Stimulated activated CD8-positive, alpha-beta memory T cell treated with anti-CD3 and anti-CD28 coated beads, Interleukin-15, amount 100 ng/mL, for 1 hour (primary cell): ENCODE data around the gene NARF.
"Not testable (repeated sequence)": the region's sequence is repeated elsewhere in the genome, so short reads cannot be mapped to it uniquely, and the experiment has no call there.

Source experiments
- DNase-seq: peaks from one replicate; pipeline ENCODE4 v3.0.0-alpha.2; 2020; ENCODE audit warnings: low read depth

Gene NARF

DNA sequence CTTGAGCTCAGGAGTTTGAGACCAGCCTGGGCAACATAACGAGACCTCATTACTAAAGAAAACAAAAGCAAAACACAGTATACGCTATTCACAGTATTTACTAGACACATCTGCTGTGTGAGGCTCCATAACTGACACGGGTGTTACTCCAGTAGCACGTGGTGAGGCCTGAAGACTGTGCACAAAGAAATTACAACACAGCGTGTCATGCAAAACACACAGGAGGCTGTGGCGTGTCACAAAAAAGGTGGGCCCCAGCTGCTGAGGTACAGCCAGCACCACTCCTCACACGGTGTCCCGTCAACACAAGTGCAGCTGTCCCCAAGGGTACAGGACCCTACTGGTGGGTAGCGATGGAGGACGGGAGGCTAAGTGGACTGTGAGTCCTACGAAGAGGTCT is 10.7 kb upstream of the NARF start:
- no peak for DNase-seq

DNA sequence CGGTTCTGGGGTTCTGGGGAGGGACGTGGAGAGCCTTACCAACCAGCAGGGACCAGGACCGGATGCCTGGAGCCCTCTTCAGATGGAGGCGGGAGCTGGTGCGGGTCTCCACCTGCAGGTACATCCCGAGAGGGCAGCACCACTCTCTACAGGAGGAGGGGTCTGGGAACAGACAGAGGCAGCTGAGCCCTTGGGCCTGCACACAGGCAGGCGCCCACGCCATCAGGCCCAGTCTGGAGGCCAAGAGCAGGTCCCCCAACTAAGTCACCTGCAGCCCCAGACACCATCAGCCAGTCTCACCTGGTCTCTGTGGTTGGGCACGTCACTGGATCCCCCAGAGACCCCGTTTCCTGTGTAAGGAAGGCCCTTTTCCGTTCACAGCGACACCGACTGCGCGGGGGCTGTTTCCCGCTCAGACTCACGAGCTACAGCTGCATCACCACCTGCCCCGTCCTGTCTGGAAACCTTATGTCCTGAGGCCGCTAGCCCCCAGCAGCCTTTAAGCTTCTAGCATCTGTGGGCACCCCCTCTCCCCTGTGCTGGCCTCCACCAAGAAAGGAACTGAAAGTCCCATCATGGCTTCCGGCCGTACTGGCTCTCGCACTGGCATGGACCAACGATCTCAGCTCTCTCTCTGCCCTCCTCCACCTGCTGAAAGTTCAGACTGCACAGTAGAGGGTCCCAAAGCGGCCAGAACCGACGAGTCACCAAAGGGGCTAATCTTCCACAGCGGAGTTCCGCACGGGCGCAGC is 9.2 kb upstream of the NARF start:
- DNase-seq: peak; percentile 47

DNA sequence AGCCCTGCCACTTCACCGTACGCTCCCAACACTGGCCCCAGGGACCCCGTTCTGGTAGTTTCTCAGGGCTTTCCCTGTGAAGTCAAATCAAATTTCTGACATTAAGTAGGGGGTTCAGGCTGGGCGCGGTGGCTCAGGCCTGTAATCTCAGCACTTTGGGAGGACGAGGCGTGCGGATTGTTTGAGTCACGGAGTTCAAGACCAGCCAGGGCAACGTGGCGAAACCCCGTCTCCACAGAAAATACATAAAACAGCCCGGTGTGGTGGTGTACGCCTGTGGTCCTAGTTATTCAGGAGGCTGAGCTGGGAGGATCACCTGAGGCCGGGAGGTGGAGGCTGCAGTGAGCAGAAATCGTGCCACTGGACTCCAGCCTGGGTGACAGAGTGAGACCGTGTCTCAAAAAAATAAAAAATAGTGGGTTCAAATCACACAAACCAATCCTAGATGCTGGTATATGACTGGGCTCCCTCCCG is 8.6 kb upstream of the NARF start:
- no peak for DNase-seq

DNA sequence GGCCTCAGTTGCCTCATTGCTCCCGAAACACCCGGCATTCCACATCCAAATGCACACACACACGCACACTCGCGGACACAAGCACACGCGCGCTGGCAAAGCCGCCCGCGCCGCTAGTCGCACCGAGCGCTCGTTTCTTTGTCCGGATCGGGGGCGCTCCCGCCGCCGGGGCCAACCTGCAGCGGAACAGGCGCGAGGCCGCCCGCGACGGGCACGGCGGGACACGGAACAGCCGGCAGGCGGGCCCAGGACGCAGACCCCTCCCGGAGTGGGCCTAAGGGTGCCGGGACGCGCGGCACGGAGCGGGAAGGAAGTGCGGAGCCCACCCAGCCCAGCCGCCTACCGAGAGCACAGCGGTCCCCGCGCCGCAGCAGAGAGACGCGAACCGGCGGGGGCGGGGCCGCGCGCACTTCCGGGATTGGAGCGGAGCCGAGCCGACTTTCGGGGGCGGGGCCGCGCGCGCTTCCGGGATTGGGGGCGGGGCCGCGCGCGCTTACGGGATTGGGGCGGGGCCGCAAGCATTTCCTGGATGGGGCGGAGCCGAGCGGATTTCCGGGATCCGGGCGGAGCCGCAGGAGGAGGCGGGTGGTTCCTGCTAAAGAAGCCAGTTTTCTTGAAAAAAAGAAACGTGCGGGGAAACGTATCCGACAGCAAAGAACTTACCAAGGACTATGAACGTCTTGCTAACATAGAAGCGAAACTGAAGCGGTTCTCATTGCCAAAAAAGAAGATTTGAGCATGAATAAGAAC is 8.0 kb upstream of the NARF start, which contains the start of gene CYBC1:
Gene CYBC1 (minus strand): TSS at position 396 of the 750 bp plus-strand sequence. CDS start 1,498 bp downstream, outside the sequence.
- peak; percentile 90 for DNase-seq

DNA sequence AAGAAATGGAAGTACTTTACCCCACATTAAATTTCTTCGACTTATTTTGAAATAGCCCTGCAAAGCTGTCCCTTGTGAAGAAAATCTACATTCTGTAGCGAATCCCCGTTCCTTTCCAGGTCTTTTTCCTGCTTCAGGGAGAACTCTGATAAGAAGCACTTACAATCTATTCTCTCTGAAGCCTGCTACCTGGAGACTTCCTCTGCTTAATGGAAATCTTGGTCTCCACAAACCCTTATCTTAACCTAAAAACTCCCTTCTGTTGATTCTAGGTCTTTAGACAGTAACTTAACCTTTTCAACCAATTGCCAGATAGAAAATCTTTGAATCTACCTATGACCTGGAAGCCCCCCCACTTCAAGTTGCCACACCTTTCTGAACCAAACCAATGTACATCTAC is 6.4 kb upstream of the NARF start:
- no peak for DNase-seq

DNA sequence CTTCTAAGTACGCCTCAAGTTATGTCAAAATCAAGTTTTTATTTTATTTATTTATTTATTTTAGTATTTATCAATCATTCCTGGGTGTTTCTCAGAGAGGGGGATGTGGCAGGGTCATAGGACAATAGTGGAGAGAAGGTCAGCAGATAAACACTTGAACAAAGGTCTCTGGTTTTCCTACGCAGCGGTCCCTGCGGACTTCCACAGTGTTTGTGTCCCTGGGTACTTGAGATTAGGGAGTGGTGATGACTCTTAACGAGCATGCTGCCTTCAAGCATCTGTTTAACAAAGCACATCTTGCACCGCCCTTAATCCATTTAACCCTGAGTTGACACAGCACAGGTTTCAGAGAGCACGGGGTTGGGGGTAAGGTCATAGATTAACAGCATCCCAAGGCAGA is 5.4 kb upstream of the NARF start:
- not testable (repeated sequence) for DNase-seq

DNA sequence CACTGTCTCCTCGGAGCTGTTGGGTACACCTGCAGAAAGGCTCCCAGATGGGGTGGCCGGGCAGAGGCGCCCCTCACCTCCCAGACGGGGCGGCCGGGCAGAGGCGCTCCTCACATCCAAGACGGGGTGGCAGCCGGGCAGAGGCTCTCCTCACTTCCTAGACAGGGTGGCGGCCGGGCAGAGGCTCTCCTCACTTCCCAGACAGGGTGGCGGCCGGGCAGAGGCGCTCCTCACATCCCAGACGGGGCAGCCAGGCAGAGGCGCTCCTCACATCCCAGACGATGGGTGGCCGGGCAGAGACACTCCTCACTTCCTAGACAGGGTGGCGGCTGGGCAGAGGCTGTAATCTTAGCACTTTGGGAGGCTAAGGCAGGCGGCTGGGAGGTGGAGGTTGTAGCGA is 4.8 kb upstream of the NARF start:
- not testable (repeated sequence) for DNase-seq

DNA sequence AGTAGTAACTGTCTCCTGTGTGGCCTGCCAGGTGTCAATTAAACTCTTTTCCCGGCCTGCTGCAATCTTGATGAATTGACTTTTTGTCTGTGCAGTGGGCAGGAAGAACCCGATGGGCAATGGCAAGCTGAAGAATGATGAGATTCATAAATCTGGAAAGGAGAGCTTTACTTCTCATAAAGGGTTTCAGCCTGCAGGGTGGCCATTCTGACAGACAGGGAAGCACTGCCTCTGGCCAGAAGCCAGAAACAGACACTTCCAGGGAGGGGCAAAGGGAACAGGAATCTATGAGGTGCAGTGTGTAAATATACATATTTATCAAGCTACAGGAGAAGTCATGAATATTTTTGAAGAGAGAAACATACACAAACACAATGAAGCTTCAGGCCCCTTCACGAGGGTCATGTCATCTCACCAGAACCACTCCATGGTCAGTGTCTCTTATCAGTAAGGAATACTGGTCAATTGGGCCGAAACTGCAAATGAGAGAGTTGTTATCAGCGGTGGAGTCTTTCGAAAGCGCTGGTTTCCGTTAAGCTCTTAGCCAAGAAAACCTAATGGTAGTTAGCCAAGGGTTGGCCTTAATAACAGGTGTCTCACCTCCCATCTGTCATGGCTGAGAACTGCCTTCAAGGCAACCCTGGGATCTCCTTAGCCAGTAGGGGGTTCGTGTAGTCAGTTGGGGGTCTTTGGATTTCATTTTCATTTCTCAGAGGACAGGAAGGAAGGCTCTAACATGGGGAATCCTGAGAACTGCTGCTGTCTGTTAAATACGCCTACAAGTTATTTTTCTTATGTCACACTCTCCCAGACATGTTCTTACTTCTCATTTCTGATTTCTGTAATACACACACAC is 1.2 kb upstream of the NARF start:
- DNase-seq: no peak

DNA sequence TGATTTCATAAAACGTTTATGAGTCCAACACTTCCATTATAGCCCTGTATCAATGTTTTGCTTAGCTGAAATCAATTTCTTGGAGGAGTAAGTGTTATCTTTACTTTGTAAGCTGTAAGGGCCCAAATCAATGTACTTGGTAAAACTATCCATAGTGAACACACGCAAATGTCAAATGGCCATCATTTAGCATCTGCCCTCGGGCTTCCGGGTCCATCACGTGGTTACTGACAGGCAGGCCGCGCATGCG is 687 bp upstream of the NARF start:
- DNase-seq: no peak

DNA sequence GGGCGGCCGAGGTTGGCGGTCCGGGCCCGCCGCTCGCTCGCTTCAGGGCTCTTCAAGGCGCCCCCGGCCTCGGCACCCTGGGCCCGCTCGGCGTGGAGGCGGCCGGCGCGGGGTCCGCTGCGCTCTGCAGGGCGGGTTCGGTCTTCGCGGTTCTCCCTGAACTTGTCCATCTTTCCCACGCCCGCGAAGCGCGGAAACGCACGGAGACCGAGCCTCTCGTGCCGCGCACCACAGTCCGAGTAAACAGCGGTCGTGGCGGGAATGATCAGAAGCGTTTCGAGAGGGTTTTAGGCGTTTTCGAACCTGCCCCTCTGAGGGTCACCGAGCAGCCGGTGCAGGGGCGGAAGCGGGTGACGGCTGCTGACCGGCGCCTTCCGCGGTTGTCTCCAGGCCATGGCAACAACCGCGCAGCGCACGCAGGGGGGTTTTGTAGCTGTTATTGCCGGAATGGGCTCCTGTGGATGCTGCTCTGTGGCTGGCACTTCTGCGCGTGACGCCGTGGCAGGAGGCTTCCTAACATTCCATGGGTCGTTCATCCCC is 414 bp downstream of the NARF start:
- DNase-seq: no peak

DNA sequence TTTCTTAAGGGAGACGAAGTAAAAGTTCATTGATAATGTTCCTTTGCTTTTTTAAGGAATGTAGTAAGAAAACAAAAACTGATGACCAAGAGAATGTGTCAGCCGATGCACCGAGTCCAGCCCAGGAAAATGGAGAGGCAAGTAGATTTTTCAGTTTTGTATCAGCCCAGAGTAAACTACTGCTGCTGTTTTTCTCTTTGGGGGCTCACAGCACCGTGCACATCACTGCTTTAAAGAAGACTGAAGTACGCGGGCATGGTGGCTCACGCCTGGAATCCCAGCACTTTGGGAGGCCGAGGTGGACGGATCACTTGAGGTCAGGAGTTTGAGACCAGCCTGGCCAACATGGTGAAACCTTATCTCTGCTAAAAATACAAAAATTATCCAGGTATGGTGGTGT is 1.4 kb downstream of the NARF start:
- not testable (repeated sequence) for DNase-seq

DNA sequence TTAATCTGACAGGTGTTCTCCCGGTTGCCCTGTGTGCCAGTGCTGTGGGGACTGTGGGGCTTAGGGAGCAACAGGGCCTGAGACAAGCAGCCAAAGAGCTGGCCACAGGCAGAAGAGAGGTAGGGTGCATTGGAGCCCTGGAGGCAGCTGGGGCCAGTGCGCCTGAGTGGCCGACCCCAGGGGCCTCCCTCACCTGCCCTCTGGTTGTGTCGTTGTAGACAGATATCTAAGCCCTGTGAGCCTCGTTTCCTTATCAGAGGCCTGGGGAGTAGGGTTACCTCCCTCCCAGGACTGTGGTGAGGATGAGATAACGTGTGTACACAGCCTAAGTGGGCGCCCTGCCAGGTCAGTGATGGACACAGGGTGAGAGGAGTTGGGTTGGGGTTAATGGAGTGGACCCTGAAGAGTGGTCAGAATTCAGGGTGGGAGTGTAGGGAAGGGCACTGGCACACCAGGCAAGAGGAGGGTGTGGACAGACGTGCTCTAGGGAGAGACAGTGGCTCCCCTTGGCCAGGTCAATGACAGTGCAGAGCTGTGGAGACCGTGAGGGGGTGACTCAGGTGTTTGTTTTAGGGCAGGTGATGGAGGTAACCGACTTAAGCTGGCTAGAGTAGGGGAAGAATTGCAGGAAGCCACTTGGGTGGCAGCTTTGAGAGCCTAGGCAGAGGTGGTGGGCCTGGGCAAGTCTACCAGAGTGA is 3.4 kb downstream of the NARF start:
- DNase-seq: no peak

DNA sequence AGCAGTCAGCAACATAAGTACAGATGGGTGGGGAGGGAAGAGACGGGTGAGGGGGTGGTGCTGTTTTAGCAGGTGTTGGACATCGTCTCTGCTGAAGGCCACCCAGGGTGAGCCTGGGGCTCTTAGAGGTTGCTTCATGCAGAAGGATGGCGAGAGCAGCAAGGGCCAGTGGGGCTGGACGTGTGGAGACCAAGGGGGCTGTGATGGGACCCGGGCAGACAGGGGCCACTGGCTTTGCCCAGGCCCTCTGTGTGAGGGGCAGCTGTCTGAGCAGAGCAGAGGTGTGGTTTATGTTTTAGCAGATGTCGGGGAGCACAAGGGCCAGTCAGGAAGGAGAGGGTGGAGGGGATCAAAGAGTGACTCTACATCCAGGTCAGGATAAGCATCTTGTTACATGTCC is 4.8 kb downstream of the NARF start:
- no peak for DNase-seq

DNA sequence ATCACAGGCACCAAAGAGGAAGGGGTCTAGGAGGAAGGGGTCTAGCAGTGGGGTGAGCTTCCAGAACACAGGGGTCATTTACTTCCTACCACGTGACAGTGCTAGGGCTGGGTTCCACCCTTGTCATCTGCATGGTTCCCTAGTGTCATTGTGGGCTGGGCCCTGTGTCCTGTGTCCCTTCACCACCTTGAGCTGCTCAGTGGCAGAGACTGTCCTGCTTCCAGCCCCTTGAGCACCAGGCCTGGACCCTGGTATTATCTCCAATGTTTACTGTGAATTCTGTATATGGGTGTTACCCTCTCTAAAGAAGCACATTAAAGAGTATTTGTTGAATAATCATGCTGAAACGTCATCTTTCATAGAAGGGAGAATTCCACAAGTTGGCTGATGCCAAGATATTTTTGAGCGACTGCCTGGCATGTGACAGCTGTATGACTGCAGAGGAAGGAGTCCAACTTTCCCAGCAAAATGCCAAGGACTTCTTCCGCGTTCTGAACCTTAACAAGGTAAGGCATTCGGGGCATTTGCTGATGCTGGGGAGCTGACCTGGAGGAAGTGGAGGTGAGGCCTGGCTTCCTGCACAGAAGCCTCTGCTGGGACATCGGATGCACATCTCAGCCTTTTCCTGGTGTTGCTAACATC is 5.5 kb downstream of the NARF start:
- DNase-seq: no peak

DNA sequence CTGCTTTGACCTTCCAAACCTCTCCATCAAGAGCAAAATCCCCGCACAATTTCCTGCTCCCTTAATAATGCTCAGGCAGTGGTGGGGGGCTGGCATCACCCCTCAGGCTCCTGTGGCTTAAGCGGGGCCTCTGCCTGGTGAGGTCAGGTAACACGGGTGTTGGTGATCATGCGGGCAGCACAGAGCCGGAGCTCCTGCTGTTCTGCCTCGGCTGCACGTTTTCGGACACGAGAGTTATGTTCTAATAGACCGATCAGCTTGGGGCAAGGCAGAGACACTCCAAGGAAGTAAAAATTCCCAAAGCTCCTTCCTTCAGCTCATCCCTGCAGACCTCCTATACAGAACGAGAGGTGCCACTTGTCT is 6.0 kb downstream of the NARF start:
- DNase-seq: no peak

DNA sequence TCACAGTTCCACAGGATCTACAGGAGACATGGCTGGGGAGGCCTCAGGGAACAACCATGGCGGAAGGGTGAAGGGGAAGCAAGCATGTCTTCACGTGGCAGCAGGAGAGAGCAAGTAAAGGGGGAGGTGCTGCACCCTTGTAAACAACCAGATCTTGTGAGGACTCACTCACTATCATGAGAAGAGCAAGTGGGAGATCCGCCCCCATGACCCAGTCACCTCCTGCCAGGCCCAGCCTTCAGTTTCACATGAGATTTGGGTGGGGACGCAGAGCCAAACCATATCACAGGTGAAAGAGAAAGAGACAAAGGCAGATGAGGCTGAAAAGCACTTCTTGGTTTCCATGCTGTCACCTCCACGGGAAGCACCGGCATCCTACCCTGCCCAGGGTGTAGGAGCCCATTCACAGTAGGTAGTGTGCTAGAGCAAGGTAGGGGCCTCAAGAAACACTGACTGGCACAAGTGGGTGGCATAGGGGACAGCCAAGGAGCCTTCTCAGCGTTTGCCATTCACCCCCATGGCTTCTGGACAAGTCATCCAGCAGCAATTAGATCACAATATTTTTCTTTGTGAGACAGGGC is 6.6 kb downstream of the NARF start:
- no peak for DNase-seq

DNA sequence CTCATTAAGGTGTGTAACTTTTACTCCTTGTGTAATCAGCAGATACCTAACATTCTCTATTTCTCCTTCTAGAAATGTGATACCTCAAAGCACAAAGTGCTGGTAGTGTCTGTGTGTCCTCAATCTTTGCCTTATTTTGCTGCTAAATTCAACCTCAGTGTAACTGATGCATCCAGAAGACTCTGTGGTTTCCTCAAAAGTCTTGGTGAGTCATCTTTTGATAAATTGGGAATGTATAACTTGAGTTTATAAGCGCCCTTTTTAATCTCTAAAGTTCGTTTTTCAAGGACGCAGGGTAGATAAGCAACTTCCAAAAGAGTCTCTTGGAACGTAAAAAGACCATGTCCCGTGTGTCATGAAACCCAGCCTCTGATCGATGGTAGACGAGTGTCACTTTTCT is 10.2 kb downstream of the NARF start:
- no peak for DNase-seq

DNA sequence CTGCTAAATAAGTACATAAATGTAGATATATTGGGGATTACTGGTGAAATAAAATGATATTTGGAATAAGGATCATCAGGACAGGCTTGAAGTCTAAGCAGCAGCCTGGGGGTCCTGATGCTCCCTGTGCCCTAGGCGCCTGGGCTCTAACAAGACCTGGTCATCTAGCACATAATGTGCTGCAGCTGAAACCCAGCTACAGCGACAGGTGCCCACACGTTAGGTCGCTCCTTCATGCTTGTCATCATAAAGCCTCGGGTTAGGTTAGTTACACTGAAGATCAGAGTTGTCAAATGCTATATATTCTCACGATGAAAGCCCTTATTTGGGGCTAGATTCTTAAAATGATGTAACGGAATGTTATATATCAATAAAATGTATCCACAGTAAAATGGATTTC is 11.5 kb downstream of the NARF start:
- DNase-seq: no peak

DNA sequence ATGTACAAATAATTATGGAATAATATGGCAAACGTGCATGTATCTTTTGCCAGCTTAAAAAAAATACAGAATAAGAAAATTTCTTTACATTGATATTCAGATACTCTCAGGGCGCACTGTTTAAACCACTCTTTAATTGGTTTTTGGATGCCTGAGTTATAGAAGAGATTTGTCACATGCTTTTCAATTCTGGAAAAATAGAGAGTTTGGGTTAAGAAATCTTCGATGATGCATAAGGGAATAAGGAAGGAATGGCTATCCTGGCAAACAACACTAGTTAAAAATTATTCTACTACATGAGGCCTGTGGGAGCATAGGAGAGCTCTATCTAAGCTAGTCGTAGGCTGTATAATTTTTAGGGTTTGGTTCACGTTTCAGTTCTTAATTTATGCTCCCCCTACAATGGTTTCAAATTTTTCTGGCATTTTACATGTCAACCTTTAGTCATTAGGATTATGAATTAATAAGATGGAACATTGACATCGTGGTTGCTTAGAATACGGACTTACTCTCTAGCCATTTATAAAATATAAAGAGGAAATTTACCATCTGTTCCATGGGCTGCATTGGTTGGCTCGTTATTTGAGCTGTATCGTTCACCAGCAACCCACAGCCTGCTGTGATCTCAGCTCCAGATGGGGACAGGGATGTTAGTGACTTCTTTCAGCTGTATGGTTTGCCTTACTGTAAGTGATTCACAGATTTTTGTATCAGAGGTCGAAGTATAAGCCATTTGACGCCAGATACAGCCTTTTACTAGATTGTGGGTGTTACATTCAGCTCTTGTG is 15.9 kb downstream of the NARF start:
- DNase-seq: no peak

DNA sequence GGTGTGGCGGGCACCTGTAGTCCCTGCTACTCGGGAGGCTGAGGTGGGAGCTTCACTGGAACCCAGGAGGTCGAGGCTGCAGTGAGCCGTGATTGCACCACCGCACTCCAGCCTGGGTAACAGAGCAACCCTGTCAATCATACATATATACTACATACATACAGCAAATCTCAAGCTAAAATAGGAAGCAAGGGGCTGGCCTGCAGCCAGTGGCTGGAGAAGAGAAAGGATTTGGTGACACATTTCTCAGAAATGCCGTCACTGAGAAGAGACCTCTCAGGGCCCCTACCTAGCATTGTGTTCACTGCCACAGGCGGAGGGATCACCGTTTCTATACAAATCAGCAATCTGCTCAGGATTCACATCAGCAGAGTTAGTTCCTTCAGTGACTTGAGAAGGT is 16.9 kb downstream of the NARF start:
- no peak for DNase-seq
